SKM-1 treated with dmso at 0.1 percent for 144 hours (cell line): ENCODE measurements around the gene SUPT3H.
"Not testable (repeated sequence)": the region's sequence is repeated elsewhere in the genome, so short reads cannot be mapped to it uniquely, and the experiment has no call there.

Experiments used
- DNase-seq: peaks from one replicate; lab custom pipeline; 2025; ENCODE audit not compliant: unreplicated experiment; lab: John Stamatoyannopoulos, UW

SUPT3H gene

DNA sequence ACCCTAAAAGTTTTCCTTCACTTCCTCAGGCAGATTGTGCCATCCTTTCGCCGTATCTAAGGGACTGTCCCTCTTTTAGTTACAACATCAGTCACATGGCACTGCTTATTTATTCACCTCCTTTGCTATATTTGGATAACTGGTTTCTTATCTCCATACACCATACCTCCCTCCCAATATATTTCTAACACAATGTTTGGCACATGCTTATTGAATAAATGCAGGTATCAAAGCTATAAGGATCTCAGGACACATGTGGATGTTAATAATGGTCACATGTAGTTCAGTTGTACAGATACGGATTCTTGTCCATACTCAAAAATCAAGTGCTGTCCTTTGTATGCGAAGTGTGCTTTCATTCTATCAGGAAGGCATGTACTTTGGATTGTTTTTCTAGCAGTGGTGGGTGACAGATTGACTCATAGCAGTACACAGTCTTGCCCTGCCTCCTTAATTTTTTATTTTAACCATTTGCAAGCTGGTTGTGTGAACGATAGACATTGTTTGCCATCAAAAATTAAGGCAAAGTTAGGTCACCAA is 456.7 kb downstream of the SUPT3H start:
- no peak for DNase-seq

GRCh38 chr6:44918671-44919296 is 458.9 kb downstream of the SUPT3H start:
- no peak for DNase-seq

DNA sequence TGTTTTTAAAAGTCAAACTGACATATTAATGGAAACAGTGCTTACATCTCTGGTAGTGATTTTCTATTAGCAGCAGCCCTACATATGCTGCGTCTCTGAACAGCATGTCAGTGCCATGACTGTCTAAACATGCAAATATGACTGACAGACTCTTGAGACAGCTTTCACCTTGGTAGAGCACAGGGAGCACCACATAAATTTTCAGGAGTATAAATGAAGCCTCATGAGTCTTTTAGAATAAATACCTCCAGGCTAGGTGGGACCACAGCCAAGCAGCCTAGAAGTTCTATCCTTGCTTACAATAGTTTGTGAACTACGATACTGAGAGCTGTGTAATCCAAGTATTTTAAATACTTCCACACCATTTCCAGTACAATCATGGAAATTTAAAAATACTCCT is 460.3 kb downstream of the SUPT3H start:
- no peak for DNase-seq

GRCh38 chr6:44915111-44915510 is 462.6 kb downstream of the SUPT3H start:
- no peak for DNase-seq

GRCh38 chr6:44914141-44914540 is 463.6 kb downstream of the SUPT3H start:
- DNase-seq = no peak

GRCh38 chr6:44906761-44907160 is 471.0 kb downstream of the SUPT3H start:
- no peak for DNase-seq

GRCh38 chr6:44900358-44900757 is 477.4 kb downstream of the SUPT3H start:
- DNase-seq = not testable (repeated sequence)

DNA sequence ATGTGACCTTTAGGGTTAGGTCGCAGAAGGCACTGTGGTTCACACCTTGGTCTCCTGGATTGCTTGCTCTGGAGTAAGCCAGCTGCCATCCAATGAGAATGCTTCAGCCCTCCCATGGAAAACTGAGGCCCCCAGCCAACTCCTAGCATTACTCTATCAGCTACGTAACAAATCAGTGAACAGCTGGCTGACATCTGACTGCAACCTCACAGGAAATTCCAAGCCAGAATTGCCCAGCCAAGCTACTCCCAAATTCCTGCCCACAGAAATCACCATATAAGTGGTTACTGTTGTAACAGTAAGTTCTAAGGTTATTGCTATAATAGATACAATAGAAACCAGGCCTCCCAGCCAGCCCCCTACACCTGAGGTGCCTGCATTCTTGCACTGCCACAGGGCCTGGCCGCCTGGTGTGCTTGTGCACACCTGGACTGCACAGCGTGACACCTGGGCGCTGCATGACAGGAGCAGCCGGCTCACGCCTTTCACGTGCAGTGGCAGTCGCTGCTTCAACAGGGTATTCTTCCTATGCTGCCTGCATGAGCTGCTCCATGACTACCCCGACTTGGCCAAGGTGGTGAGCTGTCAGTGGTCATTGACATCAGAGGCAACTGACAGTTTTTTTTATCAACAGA is 479.3 kb downstream of the SUPT3H start:
- no peak for DNase-seq

- DNase-seq = no peak
These were observed 480.4 kb downstream of the SUPT3H start for GRCh38 chr6:44897316-44897715.

DNA sequence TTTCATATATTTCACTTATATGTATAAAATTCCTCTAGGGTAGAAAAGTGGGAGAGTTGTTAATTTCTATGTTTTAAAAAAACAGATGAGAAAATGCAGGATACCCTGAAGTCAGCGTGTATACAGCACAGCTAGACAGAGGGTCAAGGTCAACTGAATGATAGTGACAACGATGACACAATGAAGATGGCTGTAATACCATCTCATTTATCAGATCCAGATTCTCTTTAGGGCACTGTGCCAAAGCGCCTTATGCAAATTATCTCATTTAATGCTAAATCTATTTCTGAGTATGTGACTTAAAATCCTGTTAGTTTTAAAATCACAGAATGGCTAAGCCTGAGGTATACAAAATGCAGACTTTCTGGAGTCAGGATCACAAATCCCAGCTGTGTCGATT is 481.0 kb downstream of the SUPT3H start:
- no peak for DNase-seq

DNA sequence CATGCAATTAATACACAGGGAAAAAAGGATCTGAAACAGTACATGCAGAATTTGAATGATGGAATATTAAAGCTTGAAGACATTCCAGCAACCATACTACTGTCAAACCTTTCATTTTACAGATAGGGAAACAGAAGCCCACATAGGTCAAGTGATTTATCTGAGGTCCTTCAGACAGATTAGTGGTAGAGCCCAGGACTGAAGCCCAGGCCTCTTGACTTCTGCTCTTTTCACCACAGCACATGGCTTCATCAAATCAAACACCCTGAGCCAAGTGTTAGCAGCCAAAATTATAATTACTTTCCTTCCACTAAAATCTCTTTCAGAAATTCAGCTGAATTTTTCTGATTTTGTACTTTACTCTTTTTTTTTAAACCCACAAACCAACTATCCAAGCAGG is 485.2 kb downstream of the SUPT3H start:
- no peak for DNase-seq

DNA sequence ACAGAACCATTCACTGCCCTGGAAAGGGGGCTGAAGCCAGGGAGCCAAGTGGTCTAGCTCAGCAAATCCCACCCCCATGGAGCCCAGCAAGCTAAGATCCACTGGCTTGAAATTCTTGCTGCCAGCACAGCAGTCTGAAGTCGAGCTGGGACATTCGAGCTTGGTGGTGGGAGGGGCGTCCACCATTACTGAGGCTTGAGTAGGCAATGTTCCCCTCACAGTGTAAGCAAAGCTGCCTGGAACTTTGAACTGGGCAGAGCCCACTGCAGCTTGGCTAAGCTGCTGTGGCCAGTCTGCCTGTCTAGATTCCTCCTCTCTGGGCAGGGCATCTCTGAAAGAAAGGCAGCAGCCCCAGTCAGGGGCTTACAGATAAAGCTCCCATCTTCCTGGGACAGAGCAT is 498.7 kb downstream of the SUPT3H start:
- DNase-seq = not testable (repeated sequence)

GRCh38 chr6:44876638-44877037 is 501.1 kb downstream of the SUPT3H start:
- not testable (repeated sequence) for DNase-seq

DNA sequence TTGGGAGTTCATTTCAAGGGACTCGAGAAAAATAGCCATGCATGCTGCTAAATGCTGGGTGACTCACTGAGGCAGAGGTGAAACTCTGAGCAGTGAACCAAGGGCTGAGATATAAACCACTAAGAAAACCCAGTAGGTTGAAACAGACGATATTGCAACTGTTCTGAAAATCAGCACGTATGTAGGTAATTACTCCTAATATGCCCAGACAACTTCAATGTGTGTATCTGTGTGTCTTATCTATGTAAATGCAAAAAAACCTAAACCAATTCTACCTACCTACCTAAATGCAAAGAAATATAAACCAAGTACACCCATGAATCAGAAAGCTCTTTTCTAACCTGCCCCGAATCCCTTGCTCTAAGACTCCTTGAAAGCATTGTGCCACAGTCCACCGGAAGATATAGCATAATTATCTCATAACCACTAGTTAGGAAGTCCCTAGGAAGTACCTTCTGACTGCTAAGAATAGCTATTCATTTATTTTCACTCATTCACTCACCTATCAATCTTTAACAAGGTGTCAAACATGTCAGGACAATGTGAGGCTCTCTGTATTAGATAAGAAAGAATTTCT is 508.3 kb downstream of the SUPT3H start:
- no peak for DNase-seq

DNA sequence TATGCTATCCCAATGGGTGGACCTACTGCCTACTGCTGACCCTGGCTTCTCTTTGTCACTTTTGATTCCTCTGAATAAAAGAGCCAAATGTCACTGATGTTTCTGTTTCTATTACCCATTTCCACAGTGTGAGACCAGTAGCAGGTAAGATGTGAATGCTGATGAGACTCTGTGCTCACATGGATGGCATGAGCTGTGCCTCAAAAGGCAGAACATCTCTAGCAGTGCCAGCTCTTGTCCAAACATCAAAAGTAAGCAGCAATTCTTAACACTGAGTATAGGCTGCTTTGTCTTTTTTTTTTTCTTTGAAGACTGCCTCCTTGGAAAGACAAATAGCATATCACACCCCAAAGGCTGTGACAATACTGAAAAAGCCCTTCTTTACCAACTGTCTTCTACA is 508.8 kb downstream of the SUPT3H start:
- no peak for DNase-seq

GRCh38 chr6:44868335-44868668 is 509.4 kb downstream of the SUPT3H start:
- no peak for DNase-seq

DNA sequence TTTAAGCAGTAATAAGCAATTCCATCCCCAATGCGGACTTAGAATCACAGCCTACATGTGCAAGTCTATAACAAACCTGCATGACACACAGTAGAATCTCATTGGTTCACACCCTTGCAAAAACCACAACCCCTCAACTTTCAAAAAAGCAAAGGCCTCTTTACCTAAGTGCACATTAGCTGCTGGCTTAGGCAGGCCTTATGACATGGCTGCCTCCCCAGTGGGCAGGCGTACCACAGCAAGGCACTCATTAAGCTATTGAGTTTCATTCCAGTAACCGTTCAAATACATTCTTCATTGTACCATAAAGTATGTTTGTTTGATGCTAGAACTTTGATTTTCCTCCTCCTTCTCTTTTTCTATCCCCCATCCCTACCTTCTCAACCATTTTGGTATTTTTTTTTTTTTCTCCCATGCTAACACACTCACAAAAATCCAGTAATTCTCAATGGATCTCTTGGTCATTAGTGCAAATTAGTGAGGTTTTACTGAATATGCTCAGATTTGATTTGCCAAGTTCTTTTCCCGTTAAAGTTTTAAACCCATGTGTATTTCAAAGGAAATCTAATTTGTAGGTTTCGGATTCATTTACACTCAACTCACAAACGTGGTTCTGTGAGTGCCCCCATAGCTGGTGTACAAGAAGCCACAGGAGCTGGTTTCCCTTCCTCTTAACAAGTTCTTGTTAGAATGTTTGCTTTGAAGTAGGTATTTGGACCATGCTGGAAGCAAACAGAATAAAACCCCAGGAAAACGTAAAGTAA is 510.0 kb downstream of the SUPT3H start:
- DNase-seq = no peak

GRCh38 chr6:44865184-44865583 is 512.5 kb downstream of the SUPT3H start:
- not testable (repeated sequence) for DNase-seq

GRCh38 chr6:44859901-44860410 is 517.8 kb downstream of the SUPT3H start:
- DNase-seq = no peak

GRCh38 chr6:44858998-44859397 is 518.7 kb downstream of the SUPT3H start:
- no peak for DNase-seq

DNA sequence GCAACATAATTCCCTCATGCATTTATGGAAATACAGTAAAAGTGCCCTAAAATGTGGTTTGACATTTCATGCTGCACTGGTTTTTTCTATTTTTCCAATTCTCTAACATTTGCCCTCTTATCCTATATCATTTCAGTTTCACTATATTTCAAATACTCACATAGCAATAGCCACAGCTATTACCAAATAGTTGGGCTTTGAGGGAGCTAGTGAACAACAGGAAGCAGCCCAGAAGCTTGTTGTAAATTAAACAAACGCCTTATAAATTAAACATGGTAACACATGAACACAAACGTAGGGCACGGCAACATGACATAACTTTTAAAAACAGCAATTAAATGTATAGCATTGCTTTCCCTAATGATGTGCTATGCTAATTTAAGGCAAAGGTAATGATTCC is 521.3 kb downstream of the SUPT3H start:
- DNase-seq = no peak
